ENCODE measurements around the gene KLHL40. TPM values are rescaled to one million over a fixed set of nuclear protein-coding genes. Genes with fewer than 3 reads are reported as not detected.

The KLHL40 gene
- total and polyA plus RNA-seq, 5 experiments from 2014 or later: not detected

GRCh38 chr3:42667096-42667522 is 18.2 kb upstream of the KLHL40 start:
- DNase-seq (no peak), ATAC-seq (no peak)
- H3K27ac Mint-ChIP-seq: no peak overlapping the region
- H3K9me3 Mint-ChIP-seq: peaks cover 0 to 7% (median 0%) of the 10 kb centered on the region in 9 donors
- peaks cover 0 to 3% (median 0%) of the 10 kb centered on the region in 4 donors for H3K4me1 Mint-ChIP-seq
- H3K27me3 Mint-ChIP-seq: peaks cover 0 to 1% (median 0%) of the 10 kb centered on the region in 5 donors
- H3K36me3 Mint-ChIP-seq: no peaks in the 10 kb centered on the region
- no peak overlapping the region for H3K4me3 Mint-ChIP-seq
- POLR2A ChIA-PET: no interaction called here

GRCh38 chr3:42667523-42668412 is 17.6 kb upstream of the KLHL40 start:
- no peak for ATAC-seq
- Mint-ChIP-seq H3K4me3 (no peak overlapping the region), H3K9me3 (peaks cover 0 to 13% (median 0%) of the 10 kb centered on the region in 9 donors), H3K4me1 (peaks cover 0 to 3% (median 0%) of the 10 kb centered on the region in 4 donors), H3K27me3 (peaks cover 0 to 1% (median 0%) of the 10 kb centered on the region in 5 donors), H3K27ac (no peak overlapping the region), H3K36me3 (peaks cover 0 to 3% (median 0%) of the 10 kb centered on the region in 3 donors)
- POLR2A ChIA-PET: interaction anchor here (0.5 kb wide), 1 partner anchor 38 kb away, joined by 3 read pairs; no protein-coding TSS in a partner anchor
- DNase-seq: no peak

- ATAC-seq (no peak), DNase-seq (no peak)
- POLR2A ChIA-PET: interaction anchor here (0.5 kb wide), 1 partner anchor 39 kb away, joined by 3 read pairs; no protein-coding TSS in a partner anchor
- H3K4me1 Mint-ChIP-seq: peaks cover 0 to 3% (median 0%) of the 10 kb centered on the region in 4 donors
- H3K36me3 Mint-ChIP-seq: peaks cover 0 to 3% (median 0%) of the 10 kb centered on the region in 3 donors
- H3K4me3 Mint-ChIP-seq: no peak overlapping the region
- no peak overlapping the region for H3K27ac Mint-ChIP-seq
- peaks cover 0 to 1% (median 0%) of the 10 kb centered on the region in 5 donors for H3K27me3 Mint-ChIP-seq
- H3K9me3 Mint-ChIP-seq: peaks cover 0 to 15% (median 0%) of the 10 kb centered on the region in 9 donors
Observed at GRCh38 chr3:42668413-42668760, 16.9 kb upstream of the KLHL40 start.

GRCh38 chr3:42668793-42669217 is 16.5 kb upstream of the KLHL40 start:
- POLR2A ChIA-PET: no interaction called here
- no peaks in the 10 kb centered on the region for H3K4me1 Mint-ChIP-seq
- H3K27ac Mint-ChIP-seq: no peak overlapping the region
- H3K4me3 Mint-ChIP-seq: no peak overlapping the region
- no peak for ATAC-seq
- H3K36me3 Mint-ChIP-seq: peaks cover 0 to 3% (median 0%) of the 10 kb centered on the region in 3 donors
- no peak for DNase-seq
- H3K27me3 Mint-ChIP-seq: peaks cover 0 to 1% (median 0%) of the 10 kb centered on the region in 5 donors
- H3K9me3 Mint-ChIP-seq: peaks cover 0 to 15% (median 0%) of the 10 kb centered on the region in 9 donors

- POLR2A ChIA-PET: no interaction called here
- no peak for ATAC-seq
- Mint-ChIP-seq H3K4me1 (no peaks in the 10 kb centered on the region), H3K27ac (no peak overlapping the region), H3K36me3 (peaks cover 0 to 3% (median 0%) of the 10 kb centered on the region in 3 donors), H3K27me3 (peaks cover 0 to 2% (median 0%) of the 10 kb centered on the region in 5 donors), H3K9me3 (peaks cover 0 to 15% (median 0%) of the 10 kb centered on the region in 9 donors), H3K4me3 (no peak overlapping the region)
- no peak for DNase-seq
Observed at GRCh38 chr3:42670051-42670576, 15.2 kb upstream of the KLHL40 start.

GRCh38 chr3:42670670-42671069 is 14.7 kb upstream of the KLHL40 start:
- DNase-seq (peak in 1 of 10 donors; percentile 4), ATAC-seq (no peak)
- H3K27ac Mint-ChIP-seq: no peak overlapping the region
- H3K27me3 Mint-ChIP-seq: peaks cover 0 to 2% (median 0%) of the 10 kb centered on the region in 5 donors
- peaks cover 0 to 15% (median 0%) of the 10 kb centered on the region in 9 donors for H3K9me3 Mint-ChIP-seq
- no peaks in the 10 kb centered on the region for H3K4me1 Mint-ChIP-seq
- no peak overlapping the region for H3K4me3 Mint-ChIP-seq
- POLR2A ChIA-PET: no interaction called here
- peaks cover 0 to 3% (median 0%) of the 10 kb centered on the region in 3 donors for H3K36me3 Mint-ChIP-seq

GRCh38 chr3:42672515-42672914 is 12.8 kb upstream of the KLHL40 start:
- no peaks in the 10 kb centered on the region for H3K4me1 Mint-ChIP-seq
- POLR2A ChIA-PET: no interaction called here

GRCh38 chr3:42673082-42673481 is 12.3 kb upstream of the KLHL40 start:
- peaks cover 0 to 16% (median 2%) of the 10 kb centered on the region in 5 donors for H3K27me3 Mint-ChIP-seq
- POLR2A ChIA-PET: no interaction called here
- H3K27ac Mint-ChIP-seq: no peak overlapping the region

More at GRCh38 chr3:42672515-42672914, 12.8 kb upstream of the KLHL40 start:
- Mint-ChIP-seq H3K27me3 (peaks cover 0 to 15% (median 0%) of the 10 kb centered on the region in 5 donors), H3K4me3 (no peak overlapping the region), H3K9me3 (peaks cover 0 to 20% (median 10%) of the 10 kb centered on the region in 9 donors), H3K36me3 (peaks cover 0 to 5% (median under 1%) of the 10 kb centered on the region in 3 donors), H3K27ac (no peak overlapping the region)
- DNase-seq (peak in 1 of 10 donors; percentile 21), ATAC-seq (no peak)

GRCh38 chr3:42674146-42674545 is 11.2 kb upstream of the KLHL40 start:
- no peak for DNase-seq
- no peak overlapping the region for H3K27ac Mint-ChIP-seq
- H3K4me1 Mint-ChIP-seq: no peaks in the 10 kb centered on the region
- peaks cover 6 to 35% (median 20%) of the 10 kb centered on the region in 9 donors for H3K9me3 Mint-ChIP-seq
- peaks cover 0 to 20% (median 8%) of the 10 kb centered on the region in 3 donors for H3K36me3 Mint-ChIP-seq
- POLR2A ChIA-PET: no interaction called here
- H3K4me3 Mint-ChIP-seq: no peak overlapping the region
- H3K27me3 Mint-ChIP-seq: peaks cover 0 to 16% (median 2%) of the 10 kb centered on the region in 5 donors
- no peak for ATAC-seq

More at GRCh38 chr3:42673082-42673481, 12.3 kb upstream of the KLHL40 start:
- no peaks in the 10 kb centered on the region for H3K4me1 Mint-ChIP-seq
- H3K9me3 Mint-ChIP-seq: peaks cover 5 to 25% (median 16%) of the 10 kb centered on the region in 9 donors
- H3K36me3 Mint-ChIP-seq: peaks cover 0 to 11% (median 5%) of the 10 kb centered on the region in 3 donors
- DNase-seq (peak in 1 of 10 donors; percentile 6), ATAC-seq (no peak)
- no peak overlapping the region for H3K4me3 Mint-ChIP-seq

GRCh38 chr3:42675909-42676308 is 9.4 kb upstream of the KLHL40 start:
- no peak overlapping the region for H3K27ac Mint-ChIP-seq
- H3K36me3 Mint-ChIP-seq: peaks cover 0 to 20% (median 8%) of the 10 kb centered on the region in 3 donors

GRCh38 chr3:42678447-42678846 is 6.9 kb upstream of the KLHL40 start:
- no peaks in the 10 kb centered on the region for H3K4me1 Mint-ChIP-seq
- peaks cover 0 to 17% (median 8%) of the 10 kb centered on the region in 3 donors for H3K36me3 Mint-ChIP-seq
- peaks cover 6 to 33% (median 19%) of the 10 kb centered on the region in 9 donors for H3K9me3 Mint-ChIP-seq
- H3K4me3 Mint-ChIP-seq: no peak overlapping the region
- H3K27me3 Mint-ChIP-seq: peaks cover 5 to 26% (median 11%) of the 10 kb centered on the region in 5 donors
- POLR2A ChIA-PET: no interaction called here
- DNase-seq: peak in 1 of 10 donors; percentile 55
- H3K27ac Mint-ChIP-seq: no peak overlapping the region
- ATAC-seq: no peak

More at GRCh38 chr3:42675909-42676308, 9.4 kb upstream of the KLHL40 start:
- POLR2A ChIA-PET: no interaction called here
- DNase-seq: no peak
- Mint-ChIP-seq H3K4me1 (no peaks in the 10 kb centered on the region), H3K27me3 (peaks cover 0 to 16% (median 4%) of the 10 kb centered on the region in 5 donors), H3K9me3 (peaks cover 6 to 35% (median 20%) of the 10 kb centered on the region in 9 donors), H3K4me3 (no peak overlapping the region)
- ATAC-seq: no peak

- Mint-ChIP-seq H3K27me3 (peaks cover 6 to 30% (median 12%) of the 10 kb centered on the region in 5 donors), H3K4me1 (no peaks in the 10 kb centered on the region), H3K4me3 (no peak overlapping the region), H3K36me3 (peaks cover 0 to 17% (median 8%) of the 10 kb centered on the region in 3 donors), H3K9me3 (peaks cover 6 to 33% (median 19%) of the 10 kb centered on the region in 9 donors), H3K27ac (no peak overlapping the region)
- no peak for DNase-seq
- POLR2A ChIA-PET: no interaction called here
- no peak for ATAC-seq
Observed at GRCh38 chr3:42680271-42680670, 5.1 kb upstream of the KLHL40 start.
